Measurements from ENCODE around the gene PCDHGA11. TPM values are rescaled to one million over a fixed set of nuclear protein-coding genes. Genes with fewer than 3 reads are reported as not detected.

The PCDHGA11 gene
- polyA plus RNA-seq (2013, experiment 1 of 2) = 2.5 TPM
- 2.3 TPM for polyA plus RNA-seq (2013, experiment 2 of 2)

- Histone ChIP-seq H4K8ac (ENCODE audit: low read length) (no peak within 1 kb of the TSS), H3K36me3 (ENCODE audit: control insufficient read depth in 1 of 2, insufficient read depth in 2 of 2, low read depth in 1 of 2, low read length in 2 of 2) (peaks cover 12 to 41% of the 10 kb centered on the region in 2 experiments), H3K23ac (ENCODE audit: low read length in 2 of 2) (no peak within 1 kb of the TSS), H3K4ac (ENCODE audit: low read depth in 1 of 2, low read length in 2 of 2) (no peak within 1 kb of the TSS), H3K27ac (ENCODE audit: low read length, poor library complexity, severe bottlenecking) (no peak within 1 kb of the TSS), H2BK12ac (ENCODE audit: low read length in 2 of 2) (no peak within 1 kb of the TSS), H3K4me1 (ENCODE audit: control insufficient read depth, insufficient read depth, low read depth, low read length) (peaks cover 8% of the 10 kb centered on the region), H3K79me1 (replicated peaks; ENCODE audit: low read length, poor library complexity, severe bottlenecking) (peaks cover 42% of the 10 kb centered on the region), H3K9me3 (ENCODE audit: control insufficient read depth, low read length) (peaks cover 28% of the 10 kb centered on the region), H4K91ac (ENCODE audit: low read length) (no peak within 1 kb of the TSS), H2BK15ac (ENCODE audit: low read depth, poor library complexity, severe bottlenecking) (no peak within 1 kb of the TSS), H3K14ac (ENCODE audit: low read length in 2 of 2) (no peak within 1 kb of the TSS), H3K4me3 (ENCODE audit: insufficient read depth in 1 of 2, low read depth in 1 of 2, low read length in 2 of 2) (peak within 1 kb of the TSS in 1 of 2 experiments; percentile 80), H3K18ac (ENCODE audit: low read depth in 1 of 2, low read length in 2 of 2) (no peak within 1 kb of the TSS), H2AFZ (ENCODE audit: low read depth, low read length) (no peak within 1 kb of the TSS), H3K4me2 (ENCODE audit: low read length, poor library complexity, severe bottlenecking) (no peak within 1 kb of the TSS), H2BK5ac (ENCODE audit: low read depth, low read length, poor library complexity, severe bottlenecking) (no peak within 1 kb of the TSS), H2BK120ac (ENCODE audit: low read depth, low read length) (no peak within 1 kb of the TSS), H3K27me3 (ENCODE audit: control insufficient read depth in 1 of 2, insufficient read depth in 1 of 2, low read length in 2 of 2) (no peaks in the 10 kb centered on the region), H2AK5ac (ENCODE audit: low read length, severe bottlenecking) (no peak within 1 kb of the TSS), H3K9ac (ENCODE audit: low read length) (peak within 1 kb of the TSS; percentile 77)
- DNase-seq = peak; percentile 14
- 71% methylated on average over 42 of the region's 42 CpGs for WGBS
These were observed at the start of gene PCDHGA11 for GRCh38 chr5:141420855-141421488. Gene PCDHGA11 (plus strand): TSS chr5:141421051. CDS start chr5:141421228, 177 bp downstream.

DNA sequence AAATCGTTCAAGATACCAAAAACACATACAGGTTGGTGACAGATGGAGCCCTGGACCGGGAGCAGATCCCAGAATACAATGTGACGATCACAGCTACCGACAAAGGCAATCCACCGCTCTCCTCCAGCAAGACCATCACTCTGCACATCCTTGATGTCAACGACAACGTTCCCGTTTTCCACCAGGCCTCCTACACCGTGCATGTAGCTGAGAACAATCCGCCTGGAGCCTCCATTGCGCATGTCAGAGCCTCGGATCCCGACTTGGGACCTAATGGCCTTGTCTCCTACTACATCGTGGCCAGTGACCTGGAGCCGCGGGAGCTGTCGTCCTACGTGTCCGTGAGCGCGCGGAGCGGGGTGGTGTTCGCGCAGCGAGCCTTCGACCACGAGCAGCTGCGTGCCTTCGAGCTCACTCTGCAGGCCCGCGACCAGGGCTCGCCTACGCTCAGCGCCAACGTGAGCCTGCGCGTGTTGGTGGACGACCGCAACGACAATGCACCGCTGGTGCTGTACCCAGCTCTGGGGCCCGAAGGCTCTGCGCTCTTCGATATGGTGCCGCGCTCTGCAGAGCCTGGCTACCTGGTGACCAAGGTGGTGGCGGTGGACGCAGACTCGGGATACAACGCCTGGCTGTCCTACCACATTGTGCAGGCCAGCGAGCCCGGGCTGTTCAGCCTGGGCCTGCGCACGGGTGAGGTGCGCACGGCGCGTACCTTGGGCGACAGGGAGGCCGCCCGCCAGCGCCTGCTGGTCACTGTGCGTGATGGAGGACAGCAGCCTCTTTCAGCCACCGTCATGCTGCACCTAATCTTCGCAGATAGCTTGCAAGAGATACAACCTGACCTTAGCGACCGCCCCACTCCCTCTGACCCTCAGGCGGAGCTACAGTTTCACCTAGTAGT, 49.0 kb upstream of the PCDHGA11 start:
- H3K4me2 ChIP-seq (ENCODE audit: low read length, poor library complexity, severe bottlenecking) = no peak overlapping the region
- H3K79me1 ChIP-seq (replicated peaks; ENCODE audit: low read length, poor library complexity, severe bottlenecking) = no peaks in the 10 kb centered on the region
- H2BK15ac ChIP-seq (ENCODE audit: low read depth, poor library complexity, severe bottlenecking) = no peak overlapping the region
- no peak overlapping the region for H3K9ac ChIP-seq (ENCODE audit: low read length)
- no peak overlapping the region for H3K4ac ChIP-seq (ENCODE audit: low read depth in 1 of 2, low read length in 2 of 2)
- H3K18ac ChIP-seq (ENCODE audit: low read depth in 1 of 2, low read length in 2 of 2) = no peak overlapping the region
- no peak overlapping the region for H2BK12ac ChIP-seq (ENCODE audit: low read length in 2 of 2)
- WGBS = 94% methylated on average over 69 of the region's 69 CpGs
- no peak overlapping the region for H2AK5ac ChIP-seq (ENCODE audit: low read length, severe bottlenecking)
- H3K4me3 ChIP-seq (ENCODE audit: insufficient read depth in 1 of 2, low read depth in 1 of 2, low read length in 2 of 2) = peak overlapping the region; percentile 30 to 31
- H3K27ac ChIP-seq (ENCODE audit: low read length, poor library complexity, severe bottlenecking) = no peak overlapping the region
- H4K8ac ChIP-seq (ENCODE audit: low read length) = no peak overlapping the region
- peaks cover 0 to 13% of the 10 kb centered on the region in 2 experiments for H3K27me3 ChIP-seq (ENCODE audit: control insufficient read depth in 1 of 2, insufficient read depth in 1 of 2, low read length in 2 of 2)
- H3K4me1 ChIP-seq (ENCODE audit: control insufficient read depth, insufficient read depth, low read depth, low read length) = no peaks in the 10 kb centered on the region
- no peak overlapping the region for H2AFZ ChIP-seq (ENCODE audit: low read depth, low read length)
- H3K23ac ChIP-seq (ENCODE audit: low read length in 2 of 2) = no peak overlapping the region
- H2BK120ac ChIP-seq (ENCODE audit: low read depth, low read length) = no peak overlapping the region
- no peak overlapping the region for H4K91ac ChIP-seq (ENCODE audit: low read length)
- H2BK5ac ChIP-seq (ENCODE audit: low read depth, low read length, poor library complexity, severe bottlenecking) = no peak overlapping the region
- no peak overlapping the region for H3K14ac ChIP-seq (ENCODE audit: low read length in 2 of 2)
- H3K36me3 ChIP-seq (ENCODE audit: control insufficient read depth in 1 of 2, insufficient read depth in 2 of 2, low read depth in 1 of 2, low read length in 2 of 2) = peaks cover 0 to 8% of the 10 kb centered on the region in 2 experiments
- DNase-seq = no peak
- H3K9me3 ChIP-seq (ENCODE audit: control insufficient read depth, low read length) = peaks cover 48% of the 10 kb centered on the region

- Histone ChIP-seq H3K27me3 (ENCODE audit: control insufficient read depth in 1 of 2, insufficient read depth in 1 of 2, low read length in 2 of 2) (peaks cover 0 to 13% of the 10 kb centered on the region in 2 experiments), H4K91ac (ENCODE audit: low read length) (no peak within 1 kb of the TSS), H3K4ac (ENCODE audit: low read depth in 1 of 2, low read length in 2 of 2) (no peak within 1 kb of the TSS), H4K8ac (ENCODE audit: low read length) (no peak within 1 kb of the TSS), H3K4me3 (ENCODE audit: insufficient read depth in 1 of 2, low read depth in 1 of 2, low read length in 2 of 2) (peak within 1 kb of the TSS in 1 of 2 experiments; percentile 75), H2AK5ac (ENCODE audit: low read length, severe bottlenecking) (no peak within 1 kb of the TSS), H2BK120ac (ENCODE audit: low read depth, low read length) (no peak within 1 kb of the TSS), H3K23ac (ENCODE audit: low read length in 2 of 2) (no peak within 1 kb of the TSS), H3K9ac (ENCODE audit: low read length) (peak within 1 kb of the TSS; percentile 51), H3K18ac (ENCODE audit: low read depth in 1 of 2, low read length in 2 of 2) (no peak within 1 kb of the TSS), H2BK12ac (ENCODE audit: low read length in 2 of 2) (no peak within 1 kb of the TSS), H3K4me1 (ENCODE audit: control insufficient read depth, insufficient read depth, low read depth, low read length) (no peaks in the 10 kb centered on the region), H3K9me3 (ENCODE audit: control insufficient read depth, low read length) (peaks cover 57% of the 10 kb centered on the region), H3K36me3 (ENCODE audit: control insufficient read depth in 1 of 2, insufficient read depth in 2 of 2, low read depth in 1 of 2, low read length in 2 of 2) (peaks cover 0 to 8% of the 10 kb centered on the region in 2 experiments), H2BK15ac (ENCODE audit: low read depth, poor library complexity, severe bottlenecking) (no peak within 1 kb of the TSS), H2BK5ac (ENCODE audit: low read depth, low read length, poor library complexity, severe bottlenecking) (no peak within 1 kb of the TSS), H3K14ac (ENCODE audit: low read length in 2 of 2) (no peak within 1 kb of the TSS), H3K4me2 (ENCODE audit: low read length, poor library complexity, severe bottlenecking) (no peak within 1 kb of the TSS), H2AFZ (ENCODE audit: low read depth, low read length) (no peak within 1 kb of the TSS), H3K27ac (ENCODE audit: low read length, poor library complexity, severe bottlenecking) (no peak within 1 kb of the TSS), H3K79me1 (replicated peaks; ENCODE audit: low read length, poor library complexity, severe bottlenecking) (no peaks in the 10 kb centered on the region)
- WGBS = 89% methylated on average over 27 of the region's 27 CpGs
- DNase-seq = no peak
These were observed 47.1 kb upstream of the PCDHGA11 start, which contains the start of gene PCDHGA6 for GRCh38 chr5:141373673-141374317. Gene PCDHGA6 (plus strand): TSS chr5:141373891. CDS start chr5:141374084, 193 bp downstream.

Data from mesenchymal stem cell (in vitro differentiated cells and primary cell).